HCT116 (cell line): ENCODE measurements around the gene TYW1. TPM values are rescaled to one million over a fixed set of nuclear protein-coding genes. Genes with fewer than 3 reads are reported as not detected.
"Not testable (repeated sequence)": the region's sequence is repeated elsewhere in the genome, so short reads cannot be mapped to it uniquely, and the experiment has no call there.

Experiments
- ATAC-seq: fragments of 200-7000 bp; cut with Tn5 transposase; 2 replicates; pipeline ENCODE4 v1.9.1; 2020; ENCODE audit warnings: mild to moderate bottlenecking, moderate library complexity
- BruUV-seq: library from RNA; stranded (reverse); fragments of 400-500 nt; replicated peaks from 2 replicates; lab custom pipeline; 2021; lab: Mats Ljungman, UMichigan
- CTCF ChIA-PET: fragments of 300-600 bp; sonication (Branson Sonifier 250); formaldehyde crosslinking; loops from one replicate; lab custom pipeline; 2021; ENCODE audit warnings: antibody characterized with exemption; lab: Charles Lee
- POLR2A ChIA-PET: fragments of 300-600, 350-600 bp; sonication (Branson Sonifier 250); formaldehyde crosslinking; loops from one replicate; lab custom pipeline; 2021; ENCODE audit warnings: antibody characterized with exemption; lab: Charles Lee
- RAD21 ChIA-PET, 2 experiments: fragments of 300-600 bp; sonication (Branson Sonifier 250); formaldehyde crosslinking; loops; one replicate each; lab custom pipeline; 2023; ENCODE audit warnings: low total read pairs in 2 of 2; ENCODE audit not compliant: uncharacterized antibody in 2 of 2, unreplicated experiment in 2 of 2, low non-redundant PET in 1 of 2; lab: Charles Lee
- DNase-seq: peaks from one replicate; pipeline ENCODE4 v3.0.0-alpha.2; 2010; ENCODE audit warnings: low read depth, low spot score
- H2AFZ ChIP-seq: fragments of 200-600 bp; shearing (Covaris generic), sonication (generic); 2 replicates; pipeline ENCODE4 v1.6.1; 2017; ENCODE audit warnings: low read depth, mixed run types, mixed read lengths, antibody characterized with exemption, low read length; ENCODE audit not compliant: poor library complexity, severe bottlenecking
- H3K27ac ChIP-seq: 2 replicates; pipeline ENCODE4 v1.5.1; 2012; ENCODE audit warnings: low read depth, low read length
- H3K27me3 ChIP-seq: fragments of 200-600 bp; sonication (generic); 2 replicates; pipeline ENCODE4 v1.6.1; 2016; ENCODE audit warnings: mixed run types, low read length, mixed read lengths; ENCODE audit not compliant: insufficient read depth
- H3K36me3 ChIP-seq, 2 experiments: fragments of 200-500 bp in 1 of 2; fragments of 200-600 bp in 1 of 2; sonication (Bioruptor generic) in 1 of 2; sonication (generic) in 1 of 2; 2 replicates each; pipeline versions ENCODE4 v1.5.1 to v1.6.1; 2014 to 2016; ENCODE audit warnings: low read length in 2 of 2, inconsistent platforms in 1 of 2, mixed read lengths in 1 of 2, mixed run types in 1 of 2; ENCODE audit not compliant: insufficient read depth in 2 of 2, control insufficient read depth in 1 of 2
- H3K4me1 ChIP-seq, 2 experiments: fragments of 200-600 bp in 1 of 2; sonication (generic) in 1 of 2; 2 replicates each; pipeline versions ENCODE4 v1.5.1 to v1.6.1; 2012 to 2017; ENCODE audit warnings: low read length in 2 of 2, inconsistent platforms in 1 of 2, mild to moderate bottlenecking in 1 of 2, mixed read lengths in 1 of 2, mixed run types in 1 of 2, moderate library complexity in 1 of 2; ENCODE audit not compliant: insufficient read depth in 2 of 2, control insufficient read depth in 1 of 2
- H3K4me2 ChIP-seq: fragments of 200-600 bp; sonication (generic); 2 replicates; pipeline ENCODE4 v1.6.1; 2017; ENCODE audit warnings: mixed run types, low read length, mixed read lengths
- H3K4me3 ChIP-seq, 2 experiments: fragments of 200-600 bp in 1 of 2; sonication (generic) in 1 of 2; replicated peaks in 1 of 2; 2 replicates each; pipeline ENCODE4 v1.5.1; 2011 to 2016; ENCODE audit warnings: low read length in 2 of 2, control low read depth in 1 of 2, low read depth in 1 of 2, mild to moderate bottlenecking in 1 of 2, mixed read lengths in 1 of 2, mixed run types in 1 of 2
- H3K79me2 ChIP-seq: fragments of 200-600 bp; sonication (generic); 2 replicates; pipeline ENCODE4 v1.6.1; 2017; ENCODE audit warnings: mild to moderate bottlenecking, mixed run types, low read length, moderate library complexity, mixed read lengths; ENCODE audit not compliant: insufficient read depth
- H3K9ac ChIP-seq: fragments of 200-600 bp; sonication (generic); 2 replicates; pipeline ENCODE4 v1.6.1; 2016; ENCODE audit warnings: low read length, mixed read lengths
- H3K9me2 ChIP-seq: fragments of 200-600 bp; sonication (generic), shearing (Covaris generic); 2 replicates; pipeline ENCODE4 v1.6.1; 2017; ENCODE audit warnings: mixed run types, mild to moderate bottlenecking, moderate library complexity; ENCODE audit not compliant: insufficient read depth
- H3K9me3 ChIP-seq, 2 experiments: fragments of 200-500 bp in 1 of 2; fragments of 200-600 bp in 1 of 2; sonication (Bioruptor generic) in 1 of 2; sonication (generic) in 1 of 2; 2 replicates each; pipeline ENCODE4 v1.6.1; 2014 to 2017; ENCODE audit warnings: low read length in 2 of 2, mixed read lengths in 2 of 2, inconsistent platforms in 1 of 2, low read depth in 1 of 2, mild to moderate bottlenecking in 1 of 2, mixed run types in 1 of 2, moderate library complexity in 1 of 2; ENCODE audit not compliant: control insufficient read depth in 1 of 2, insufficient read depth in 1 of 2
- H4K20me1 ChIP-seq: fragments of 200-600 bp; sonication (generic), shearing (Covaris generic); 2 replicates; pipeline ENCODE4 v1.6.1; 2017; ENCODE audit warnings: mixed run types, mild to moderate bottlenecking, moderate library complexity; ENCODE audit not compliant: insufficient read depth
- RAD21 ChIP-seq: IDR thresholded peaks from 2 replicates; pipeline ENCODE4 v1.6.1; 2012; ENCODE audit warnings: low read depth, mild to moderate bottlenecking
- intact Hi-C: fragments of 100-400 bp; cut with micrococcal nuclease; formaldehyde crosslinking; loops from 2 replicates; pipeline ENCODE4 v1.10.0; 2022
- total RNA-seq: library from RNA; stranded (reverse); gene quantifications from one replicate; pipeline ENCODE4 v1.2.1, GENCODE V29; 2021; ENCODE audit not compliant: unreplicated experiment
- TF ChIP-seq, protein P1 (sequence below), 3 experiments: fragments of 200-600 bp in 1 of 3; sonication (generic) in 1 of 3; IDR thresholded peaks in 2 of 3; conservative IDR thresholded peaks in 1 of 3; 2 replicates each; pipeline ENCODE4 v1.5.1; 2012 to 2017; ENCODE audit warnings: low read depth in 2 of 3, low read length in 2 of 3, antibody characterized with exemption in 1 of 3, borderline replicate concordance in 1 of 3, control low read depth in 1 of 3, mild to moderate bottlenecking in 1 of 3, mixed read lengths in 1 of 3, mixed run types in 1 of 3, moderate library complexity in 1 of 3; ENCODE audit not compliant: insufficient read depth in 1 of 3

Gene TYW1
- total RNA-seq, 1 experiment from 2014 or later: 16.6 TPM

DNA sequence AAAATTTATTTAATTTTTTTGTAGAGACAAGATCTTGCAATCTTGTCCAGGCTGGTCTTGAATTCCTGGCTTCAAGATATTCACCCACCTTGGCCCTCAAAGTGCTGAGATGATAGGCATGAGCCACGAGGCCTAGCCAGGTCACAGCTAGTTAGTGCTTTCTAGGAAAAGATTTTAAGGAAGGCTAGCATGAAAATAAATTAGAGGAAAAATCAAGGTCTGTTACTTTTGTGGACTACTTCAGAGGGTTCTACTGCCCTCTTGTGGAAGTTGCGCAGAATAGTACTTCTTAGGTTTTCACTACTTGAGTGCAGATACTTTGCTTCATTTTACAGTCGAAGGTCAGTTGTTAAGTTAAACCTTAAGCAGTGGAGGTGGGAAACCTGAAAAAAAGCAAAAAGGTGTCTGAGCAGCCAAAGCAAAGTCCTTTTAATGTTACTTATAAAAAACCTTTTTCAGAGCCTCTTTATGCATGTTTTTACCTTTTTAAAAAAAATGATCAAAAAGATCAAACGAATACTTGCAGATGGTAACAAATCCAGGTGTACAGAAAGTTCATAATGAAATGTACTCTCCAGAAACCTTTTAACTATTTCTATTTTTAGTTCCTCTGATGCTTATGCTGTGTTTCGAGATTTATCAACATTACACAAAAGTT, 4.1 kb downstream of the TYW1 start:
- H3K4me3 ChIP-seq, H3K27me3 ChIP-seq, ATAC-seq, H3K27ac ChIP-seq, H3K4me1 ChIP-seq, H3K9me3 ChIP-seq, H3K4me2 ChIP-seq, BruUV-seq, H4K20me1 ChIP-seq, H3K9me2 ChIP-seq, DNase-seq, H3K36me3 ChIP-seq, CTCF ChIA-PET, RAD21 ChIA-PET, H3K9ac ChIP-seq, intact Hi-C loops, H2AFZ ChIP-seq, POLR2A ChIA-PET: not testable (repeated sequence)
- peaks cover 15% of the 10 kb centered on the region for H3K79me2 ChIP-seq
- peak; percentile 37 for TF ChIP-seq RAD21
- TF ChIP-seq, protein P1, sequence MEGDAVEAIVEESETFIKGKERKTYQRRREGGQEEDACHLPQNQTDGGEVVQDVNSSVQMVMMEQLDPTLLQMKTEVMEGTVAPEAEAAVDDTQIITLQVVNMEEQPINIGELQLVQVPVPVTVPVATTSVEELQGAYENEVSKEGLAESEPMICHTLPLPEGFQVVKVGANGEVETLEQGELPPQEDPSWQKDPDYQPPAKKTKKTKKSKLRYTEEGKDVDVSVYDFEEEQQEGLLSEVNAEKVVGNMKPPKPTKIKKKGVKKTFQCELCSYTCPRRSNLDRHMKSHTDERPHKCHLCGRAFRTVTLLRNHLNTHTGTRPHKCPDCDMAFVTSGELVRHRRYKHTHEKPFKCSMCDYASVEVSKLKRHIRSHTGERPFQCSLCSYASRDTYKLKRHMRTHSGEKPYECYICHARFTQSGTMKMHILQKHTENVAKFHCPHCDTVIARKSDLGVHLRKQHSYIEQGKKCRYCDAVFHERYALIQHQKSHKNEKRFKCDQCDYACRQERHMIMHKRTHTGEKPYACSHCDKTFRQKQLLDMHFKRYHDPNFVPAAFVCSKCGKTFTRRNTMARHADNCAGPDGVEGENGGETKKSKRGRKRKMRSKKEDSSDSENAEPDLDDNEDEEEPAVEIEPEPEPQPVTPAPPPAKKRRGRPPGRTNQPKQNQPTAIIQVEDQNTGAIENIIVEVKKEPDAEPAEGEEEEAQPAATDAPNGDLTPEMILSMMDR (IDR thresholded peaks at IDR 0.05 in 2 of 3, conservative IDR thresholded peaks at IDR 0.05 in 1 of 3; ENCODE audit: borderline replicate concordance in 1 of 3, insufficient read depth in 1 of 3, low read depth in 2 of 3, low read length in 2 of 3): peak in 2 of 3 experiments; percentile 11 to 26; a peak in 1 of 6 replicates

DNA sequence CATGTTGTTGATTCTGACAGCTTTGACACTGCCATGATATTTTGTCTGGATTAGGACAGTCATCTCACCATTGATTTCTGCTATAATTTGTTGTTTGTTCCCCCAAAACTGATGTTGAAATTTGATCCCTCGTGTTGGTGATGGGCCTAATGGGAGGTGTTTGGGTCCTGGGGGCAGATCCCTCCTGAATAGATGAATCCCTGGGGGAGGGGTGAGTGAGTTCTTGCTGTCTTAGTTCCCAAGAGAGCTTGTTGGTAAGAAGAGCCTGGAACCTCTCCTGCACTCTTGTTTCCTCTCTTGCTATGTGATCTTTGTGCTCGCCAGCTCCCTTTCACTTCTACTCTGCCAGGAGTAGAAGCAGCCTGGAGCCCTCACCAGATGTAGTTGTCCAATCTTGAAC, 7.5 kb downstream of the TYW1 start:
- H3K4me1 ChIP-seq, CTCF ChIA-PET, intact Hi-C loops, RAD21 ChIA-PET, ATAC-seq, H3K9ac ChIP-seq, H3K27me3 ChIP-seq, H3K4me2 ChIP-seq, H3K9me2 ChIP-seq, H3K27ac ChIP-seq, DNase-seq, H3K36me3 ChIP-seq, H3K79me2 ChIP-seq, POLR2A ChIA-PET, BruUV-seq, H3K4me3 ChIP-seq, H4K20me1 ChIP-seq, H2AFZ ChIP-seq, H3K9me3 ChIP-seq: not testable (repeated sequence)
